HG02973 (cell line): Measurements from ENCODE around the gene AURKB.
"Not testable (repeated sequence)": the region's sequence is repeated elsewhere in the genome, so short reads cannot be mapped to it uniquely, and the experiment has no call there.

Experiments
- ATAC-seq: cut with Tn5 transposase; IDR thresholded peaks from one replicate; pipeline ENCODE4 v1.9.1; 2021; ENCODE audit warnings: moderate library complexity; ENCODE audit not compliant: unreplicated experiment

The AURKB gene

GRCh38 chr17:8225813-8226535 is 15.6 kb upstream of the AURKB start:
- ATAC-seq = no peak

DNA sequence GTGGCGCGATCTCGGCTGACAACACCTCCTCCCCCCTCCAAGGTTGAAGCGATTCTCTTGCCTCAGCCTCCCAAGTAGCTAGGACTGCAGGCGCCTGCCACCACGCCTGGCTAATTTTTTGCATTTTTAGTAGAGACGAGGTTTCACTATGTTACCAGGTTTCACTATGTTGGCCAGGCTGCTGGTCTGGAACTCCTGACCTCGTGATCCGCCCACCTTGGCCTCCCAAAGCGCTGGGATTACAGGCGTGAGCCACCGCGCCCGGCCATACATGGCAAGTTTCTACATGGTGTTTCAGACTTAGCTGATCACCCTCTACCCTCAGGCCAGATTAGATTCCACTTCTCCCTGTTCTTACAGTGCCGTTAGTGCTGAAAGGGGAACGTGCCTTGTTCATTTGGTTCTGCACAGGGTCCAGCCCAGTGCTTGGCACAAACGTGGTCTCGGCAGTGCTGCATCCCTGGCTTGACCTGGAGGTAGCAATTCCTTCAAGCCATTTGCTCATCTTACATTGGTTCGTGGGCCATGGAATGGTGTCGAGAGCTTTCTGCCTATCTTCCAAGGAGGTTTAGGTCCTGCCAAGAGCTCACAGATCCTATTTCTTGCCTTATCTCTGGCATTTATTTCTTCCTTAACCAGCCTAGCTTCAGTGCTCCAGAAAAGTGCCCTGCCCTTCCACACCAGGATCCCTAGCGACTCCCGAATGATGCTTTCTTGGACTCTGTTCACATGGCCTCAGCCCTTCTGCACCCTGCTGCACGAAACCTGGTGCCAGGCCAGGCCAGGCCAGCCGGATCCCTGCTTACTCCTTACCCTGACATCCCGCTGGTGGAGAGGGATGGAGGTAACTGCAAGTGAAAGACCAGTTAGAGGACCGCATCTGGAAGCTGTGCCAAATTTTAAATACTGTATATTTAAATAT is 14.8 kb upstream of the AURKB start:
- ATAC-seq = no peak

GRCh38 chr17:8223356-8224126 is 13.2 kb upstream of the AURKB start:
- ATAC-seq = no peak

- peak; percentile 27 for ATAC-seq
These were observed 12.4 kb upstream of the AURKB start for GRCh38 chr17:8222630-8223355.

DNA sequence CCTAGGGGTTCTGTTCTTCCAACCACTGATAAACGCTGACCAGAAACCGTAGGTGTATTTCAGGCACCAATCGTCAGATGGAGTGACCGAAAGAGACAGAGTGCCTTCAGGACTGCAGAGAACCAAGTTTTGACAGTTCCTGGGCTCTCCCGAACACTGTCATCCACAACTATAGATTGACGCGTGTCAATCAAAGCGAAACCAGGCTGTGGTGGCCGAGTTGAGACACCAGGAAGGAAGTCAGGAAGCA is 11.9 kb upstream of the AURKB start:
- no peak for ATAC-seq

- peak; percentile 30 for ATAC-seq
These were observed 11.4 kb upstream of the AURKB start for GRCh38 chr17:8221663-8222379.

DNA sequence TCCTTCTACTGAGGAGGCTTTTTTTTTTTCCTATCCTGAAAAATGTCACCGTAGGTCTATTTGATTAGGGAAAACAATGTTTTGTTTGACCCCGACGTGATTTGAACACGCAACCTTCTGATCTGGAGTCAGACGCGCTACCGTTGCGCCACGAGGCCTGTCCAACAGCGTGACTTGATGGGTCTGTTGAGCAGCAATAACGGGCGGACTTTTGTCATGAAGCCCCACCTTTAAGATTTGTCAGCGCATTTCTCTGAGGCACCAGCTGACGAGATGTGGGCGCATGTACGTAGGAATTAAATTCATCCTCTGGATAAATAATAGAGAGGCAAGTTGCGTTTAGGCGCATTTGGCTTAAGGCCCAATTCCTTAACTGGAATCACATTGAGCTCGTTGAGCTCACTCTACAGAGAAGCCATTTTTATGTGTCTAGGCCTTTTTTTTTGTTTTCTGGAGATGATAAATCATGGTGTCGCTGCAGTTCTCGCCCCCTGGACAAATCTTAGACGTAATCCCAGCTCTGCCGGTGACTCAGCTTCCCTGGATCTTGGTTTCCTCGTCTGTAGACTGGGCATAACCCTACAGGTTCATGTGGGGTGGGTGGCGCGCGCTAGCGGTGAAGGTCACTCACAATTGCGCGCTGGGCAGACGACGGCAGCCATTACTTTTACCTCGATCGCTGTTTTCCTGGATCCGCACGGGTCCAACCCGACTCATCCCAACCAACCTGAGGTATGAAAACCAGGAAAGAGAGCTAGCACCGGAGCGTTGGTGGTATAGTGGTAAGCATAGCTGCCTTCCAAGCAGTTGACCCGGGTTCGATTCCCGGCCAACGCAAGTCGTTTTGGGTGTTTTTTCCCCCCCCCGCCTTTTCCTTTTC is 10.6 kb upstream of the AURKB start:
- no peak for ATAC-seq

DNA sequence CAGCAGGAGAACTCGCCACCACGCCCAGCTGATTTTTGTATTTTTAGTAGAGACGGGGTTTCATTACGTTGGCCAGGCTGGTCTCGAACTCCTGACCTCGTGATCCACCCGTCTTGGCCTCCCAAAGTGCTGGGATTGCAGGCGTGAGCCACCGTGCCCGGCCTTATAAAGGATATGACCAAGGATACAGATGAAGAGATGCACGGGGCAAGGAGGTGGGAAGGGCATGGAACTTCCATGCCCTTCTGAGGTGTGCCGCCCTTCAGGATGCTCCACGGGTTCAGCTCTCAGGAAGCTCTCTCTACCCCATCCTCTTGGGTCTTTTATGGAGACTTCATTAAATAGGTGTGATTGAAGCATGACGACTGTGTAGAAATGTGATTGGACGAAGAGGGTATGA is 3.6 kb upstream of the AURKB start:
- not testable (repeated sequence) for ATAC-seq

DNA sequence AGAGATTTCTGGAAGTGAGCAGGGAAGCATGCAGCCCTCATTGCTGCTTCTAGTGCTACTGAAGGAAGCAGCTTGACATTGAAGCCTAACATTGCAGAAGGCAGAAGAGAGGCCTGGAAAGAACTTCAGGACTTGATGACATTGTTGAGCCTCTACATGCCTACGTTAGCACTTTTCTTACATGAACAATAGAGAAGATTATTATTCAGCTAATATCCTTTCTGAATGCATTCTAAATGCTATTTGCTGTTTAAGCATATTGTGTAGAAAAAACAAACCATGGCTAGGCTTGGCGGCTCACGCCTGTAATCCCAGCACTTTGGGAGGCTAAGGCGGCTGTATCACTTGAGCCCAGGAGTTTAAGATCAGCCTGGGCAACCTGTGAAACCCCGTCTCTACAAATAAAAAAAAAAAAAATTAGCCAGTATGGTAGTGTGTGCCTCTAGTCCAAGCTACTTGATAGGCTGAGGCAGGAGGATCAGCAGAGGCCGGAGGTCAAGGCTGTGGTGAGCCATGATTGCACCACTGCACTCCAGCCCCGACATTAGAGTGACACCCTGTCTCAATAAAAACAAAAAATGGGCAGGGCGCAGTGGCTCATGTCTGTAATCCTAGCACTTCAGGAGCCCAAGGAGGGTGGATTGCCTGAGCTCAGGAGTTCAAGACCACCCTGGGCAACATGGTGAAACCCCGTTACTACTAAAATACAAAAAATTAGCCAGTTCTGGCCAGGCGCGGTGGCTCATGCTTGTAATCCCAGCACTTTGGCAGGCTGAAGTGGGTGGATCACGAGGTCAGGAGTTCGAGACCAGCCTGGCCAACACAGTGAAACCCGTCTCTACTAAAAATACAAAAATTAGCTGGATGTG is 2.2 kb upstream of the AURKB start:
- ATAC-seq = no peak

GRCh38 chr17:8210761-8211458 is 535 bp upstream of the AURKB start:
- ATAC-seq = no peak

DNA sequence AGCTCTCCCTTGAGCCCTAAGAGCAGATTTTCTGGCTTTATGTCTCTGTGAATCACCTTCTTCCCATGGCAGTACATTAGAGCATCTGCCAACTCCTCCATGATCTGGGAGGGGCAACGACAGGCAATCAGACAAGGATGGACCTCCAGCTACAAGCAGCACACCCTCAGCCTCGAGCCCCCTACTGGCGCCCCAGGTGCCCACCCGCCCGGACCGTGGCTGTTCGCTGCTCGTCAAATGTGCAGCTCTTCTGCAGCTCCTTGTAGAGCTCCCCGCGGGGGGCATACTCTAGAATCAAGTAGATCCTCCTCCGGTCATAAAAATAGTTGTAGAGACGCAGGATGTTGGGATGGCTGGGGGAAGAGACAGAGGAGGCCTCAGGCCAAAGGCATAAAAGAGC is 3.8 kb downstream of the AURKB start:
- no peak for ATAC-seq

DNA sequence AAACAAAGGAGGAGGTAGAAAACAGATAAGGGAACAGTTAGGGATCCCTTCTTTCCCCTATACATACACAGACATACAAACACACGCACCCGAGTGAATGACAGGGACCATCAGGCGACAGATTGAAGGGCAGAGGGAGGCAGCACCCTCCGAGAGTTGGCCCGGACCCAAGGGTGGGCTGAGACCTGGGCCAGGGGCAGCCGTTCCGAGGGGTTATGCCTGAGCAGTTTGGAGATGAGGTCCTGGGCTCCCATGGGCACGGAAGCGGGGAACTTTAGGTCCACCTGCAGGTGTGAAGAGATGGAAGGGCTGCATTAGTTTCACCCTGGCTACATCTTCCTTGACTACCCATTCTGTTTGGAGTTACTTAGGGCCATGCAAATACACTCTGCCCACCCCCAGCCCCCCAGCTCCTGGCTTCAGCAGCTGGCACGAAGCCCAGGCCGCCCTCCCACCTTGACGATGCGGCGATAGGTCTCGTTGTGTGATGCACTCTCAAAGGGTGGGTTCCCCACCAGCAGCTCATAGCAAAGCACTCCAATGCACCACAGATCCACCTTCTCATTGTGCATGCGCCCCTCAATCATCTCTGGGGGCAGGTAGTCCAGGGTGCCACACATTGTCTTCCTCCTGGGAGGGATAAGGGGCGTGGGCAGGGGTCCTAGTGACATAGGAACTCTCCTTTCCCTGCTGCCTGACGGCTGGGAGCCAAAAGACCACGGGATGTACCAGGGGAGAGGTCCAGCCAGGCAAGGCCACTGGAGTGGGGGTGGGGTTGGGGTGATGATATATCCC is 5.4 kb downstream of the AURKB start:
- no peak for ATAC-seq

GRCh38 chr17:8192070-8192815 is 18.1 kb downstream of the AURKB start:
- ATAC-seq = peak; percentile 27

DNA sequence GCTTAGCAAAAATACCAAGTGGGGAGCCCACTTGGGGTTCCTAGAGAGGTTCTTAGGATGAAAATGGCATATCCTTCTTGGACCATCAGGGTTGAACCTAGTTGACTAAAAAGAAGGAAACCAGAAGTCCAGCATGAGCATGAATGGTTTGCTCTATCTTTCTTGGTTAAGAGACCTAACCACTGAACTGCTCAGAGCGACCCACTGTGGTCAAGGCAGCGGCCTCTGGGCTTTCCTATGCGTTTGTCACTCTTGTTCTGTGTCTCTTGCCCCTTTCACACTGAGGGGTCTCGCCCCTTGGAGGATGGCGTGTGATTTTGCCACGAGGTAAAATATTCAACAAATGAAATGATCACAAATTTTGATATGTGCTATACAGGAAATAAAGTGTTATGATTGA is 19.9 kb downstream of the AURKB start:
- ATAC-seq = no peak

- ATAC-seq = peak; percentile 38
These were observed 20.5 kb downstream of the AURKB start, which contains the start of gene BORCS6 for GRCh38 chr17:8189711-8190477. TSS of gene BORCS6 (minus strand) at chr17:8190180. CDS start at chr17:8190140, 40 bp downstream.
